Muscle of arm (tissue), 12 donors: ENCODE results near the gene SOX8. TPM values are rescaled to one million over a fixed set of nuclear protein-coding genes. Genes with fewer than 3 reads are reported as not detected.

Experiments
- DNase-seq: peaks from one replicate; pipeline ENCODE4 v3.0.0-alpha.2; 2013
- polyA plus RNA-seq, 12 donors: library from polyadenylated mRNA; unstranded; fragments of 120-200 nt; gene quantifications; one replicate each; pipeline ENCODE4 v1.2.1, GENCODE V29; 2013; ENCODE audit not compliant: insufficient read length in 12 of 12

Gene SOX8
- polyA plus RNA-seq, 12 donors = 17.1 to 40.3 (median 30.6) TPM; not detected in 1

- DNase-seq = no peak
These were observed 4.3 kb downstream of the SOX8 start for GRCh38 chr16:985646-986400.

- no peak for DNase-seq
These were observed 4.8 kb downstream of the SOX8 start for GRCh38 chr16:986411-986810.

DNA sequence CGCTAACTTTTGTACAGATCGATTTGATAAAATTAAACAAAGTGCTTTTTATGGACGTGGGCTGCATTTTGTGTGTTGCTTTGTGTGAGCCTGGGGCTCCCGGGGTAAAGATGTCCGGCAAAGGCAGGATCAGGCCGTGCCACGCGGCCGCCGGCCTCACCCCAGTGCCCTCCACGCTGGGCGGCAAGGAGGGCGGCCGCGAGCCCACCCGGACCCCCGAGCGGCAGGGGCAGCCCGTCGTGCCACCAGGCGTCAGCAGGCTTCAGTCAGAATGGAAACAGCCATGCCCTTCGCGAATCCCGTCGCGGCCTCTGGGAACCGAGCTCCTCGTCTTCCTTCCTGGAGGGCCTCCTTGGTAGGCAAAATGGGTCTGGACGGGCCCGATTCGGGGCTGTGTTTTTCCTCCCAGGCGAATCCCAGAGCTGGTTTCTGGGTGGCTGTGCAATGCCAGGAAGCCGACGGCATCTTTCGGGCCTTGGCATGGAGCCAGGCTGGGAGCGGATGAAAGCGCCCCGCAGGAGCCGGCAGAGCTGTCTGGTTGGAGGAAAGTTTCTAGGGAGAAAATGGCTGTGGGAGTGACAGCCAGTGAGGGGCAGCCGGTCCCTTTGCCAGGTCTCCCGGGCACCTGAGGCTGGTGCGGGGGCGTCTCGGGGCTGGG lies 5.5 kb downstream of the SOX8 start:
- DNase-seq = no peak

- no peak for DNase-seq
These were observed 6.3 kb downstream of the SOX8 start for GRCh38 chr16:987906-988305.

DNA sequence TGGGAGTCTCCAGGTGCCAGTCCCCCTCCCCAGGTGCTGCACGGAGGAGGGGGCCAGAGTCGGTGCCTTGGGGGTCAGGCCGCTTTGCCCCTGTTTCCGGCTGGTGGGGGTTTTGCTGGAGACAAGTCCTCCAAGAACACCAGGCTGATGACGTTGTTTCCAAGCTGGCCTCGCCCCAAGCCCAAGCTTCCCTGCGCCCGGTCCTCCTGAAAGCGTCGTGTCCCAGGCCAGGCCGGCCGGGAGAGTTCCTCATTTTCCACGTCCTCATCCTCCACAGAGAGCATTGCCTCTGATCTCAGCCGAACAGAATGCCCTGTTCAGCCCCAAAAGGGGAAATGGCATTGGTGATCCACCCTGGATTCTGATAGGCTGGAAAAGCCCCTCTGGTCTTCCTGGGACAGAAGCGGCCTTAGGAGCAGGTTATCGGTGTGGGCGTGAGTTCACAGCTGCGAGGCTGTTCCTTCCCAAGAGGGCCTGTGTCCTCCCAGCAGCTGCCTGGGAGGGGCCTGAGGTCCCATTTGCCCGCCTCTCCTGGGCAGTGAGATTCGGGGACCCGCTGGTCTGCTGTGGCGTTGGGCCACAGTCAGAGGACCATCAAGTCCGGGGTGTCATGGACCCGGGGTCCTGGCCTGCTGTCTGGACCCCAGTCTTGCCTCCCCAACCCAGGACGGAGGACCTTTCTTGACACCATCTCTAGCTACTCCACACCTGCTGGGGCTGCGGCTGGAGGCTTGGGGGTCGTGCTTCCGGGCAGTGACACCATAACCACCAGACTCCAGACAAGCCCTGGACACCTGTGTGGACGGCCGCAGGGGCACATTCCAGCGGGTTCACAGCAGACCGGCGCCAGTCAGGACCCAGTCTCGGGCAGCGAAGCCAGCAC lies 7.1 kb downstream of the SOX8 start:
- DNase-seq = no peak

GRCh38 chr16:989354-989814 lies 7.8 kb downstream of the SOX8 start:
- DNase-seq = no peak

DNA sequence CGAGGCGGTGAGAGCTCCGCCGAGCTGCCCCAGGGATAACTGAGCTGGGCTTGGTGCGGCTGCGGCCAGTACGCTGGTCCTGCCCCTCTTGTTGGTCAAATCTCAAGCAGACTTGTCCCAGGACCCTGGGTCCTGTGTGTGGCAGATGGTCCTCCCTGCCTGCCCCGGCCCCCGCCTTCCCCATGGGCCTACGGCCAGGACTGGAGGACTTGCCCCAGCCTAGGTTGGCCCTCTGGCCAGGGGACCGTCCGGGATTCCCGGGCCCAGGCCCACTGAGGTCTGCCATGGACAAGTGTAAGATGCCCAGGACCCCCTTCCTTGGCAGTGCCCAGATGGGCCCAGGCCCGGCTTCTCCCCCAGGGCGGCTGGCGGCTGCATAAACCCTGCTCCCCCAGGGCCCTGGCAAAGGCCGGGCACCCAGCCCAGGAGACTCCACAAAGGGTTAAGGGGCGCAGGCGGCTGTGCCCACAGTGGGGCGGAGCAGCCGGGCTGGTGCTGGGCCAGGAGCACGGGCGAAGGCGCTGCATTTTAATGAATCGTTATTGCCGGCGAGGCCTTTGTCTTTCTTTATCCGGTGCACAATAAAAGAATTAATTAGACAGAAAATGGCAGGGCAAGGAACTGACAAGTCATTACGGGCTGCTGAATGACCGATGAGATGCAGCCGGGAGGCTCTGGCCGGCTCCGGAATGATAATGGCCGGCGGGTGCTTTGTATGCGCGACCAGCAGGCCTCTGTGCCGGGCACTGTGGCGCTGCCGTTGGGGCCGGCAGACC lies 9.1 kb downstream of the SOX8 start:
- no peak for DNase-seq

DNA sequence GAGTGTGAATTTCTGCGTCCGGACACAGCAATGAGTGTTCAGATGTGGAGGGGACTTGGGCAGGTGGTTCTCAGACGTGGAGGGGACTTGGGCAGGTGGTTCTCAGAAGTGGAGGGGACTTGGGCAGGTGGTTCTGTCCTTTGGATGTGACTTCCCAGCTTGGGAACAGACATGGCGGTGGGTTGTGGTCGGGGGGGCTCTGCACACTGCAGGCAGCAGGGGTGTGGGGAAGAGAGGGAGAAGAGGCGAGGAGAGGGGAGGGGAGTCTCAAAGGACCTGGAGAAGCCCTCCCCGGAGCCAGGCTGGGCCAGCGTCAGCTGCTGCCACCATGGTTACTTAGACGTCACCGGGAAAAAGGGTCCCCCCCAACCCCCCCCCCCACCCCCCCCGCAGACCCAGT lies 9.8 kb downstream of the SOX8 start:
- DNase-seq = no peak

- DNase-seq = no peak
These were observed 10.2 kb downstream of the SOX8 start for GRCh38 chr16:991773-992172.

DNA sequence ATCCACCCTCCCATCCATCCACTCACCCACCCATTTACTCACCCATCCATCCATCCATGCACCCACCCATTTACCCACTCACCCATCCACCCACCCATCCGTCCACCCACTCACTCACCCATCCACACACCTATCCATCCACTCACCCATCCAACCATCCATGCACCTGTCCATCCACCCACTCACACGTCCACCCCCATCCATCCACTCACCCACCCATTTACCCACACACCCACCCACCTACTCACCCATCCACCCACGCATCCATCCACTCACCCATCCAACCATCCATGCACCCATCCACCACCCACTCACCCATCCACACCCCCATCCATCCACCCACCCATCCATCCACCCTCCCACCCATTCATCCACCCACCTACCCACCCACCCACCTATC lies 12.2 kb downstream of the SOX8 start:
- DNase-seq = no peak

DNA sequence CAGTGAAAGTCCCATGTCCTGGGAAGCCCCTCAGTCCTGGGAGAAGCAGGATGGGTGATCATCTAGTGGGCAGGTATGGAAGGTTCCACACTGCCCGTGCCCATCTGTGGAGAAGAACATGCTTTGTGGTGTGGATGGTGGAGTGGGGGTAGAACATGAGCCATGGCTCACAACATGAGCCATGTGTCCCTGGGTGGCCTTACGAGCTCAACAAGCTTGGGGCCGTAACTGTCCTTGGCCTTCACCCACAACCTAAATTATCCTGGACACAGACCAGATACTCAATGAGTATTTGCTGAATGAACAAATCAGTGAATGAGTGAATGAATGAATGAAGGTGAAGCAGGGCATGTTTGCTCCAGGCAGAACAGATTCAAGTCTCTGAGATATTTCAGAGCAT lies 13.5 kb downstream of the SOX8 start:
- no peak for DNase-seq

- no peak for DNase-seq
These were observed 14.2 kb downstream of the SOX8 start for GRCh38 chr16:995783-996182.

DNA sequence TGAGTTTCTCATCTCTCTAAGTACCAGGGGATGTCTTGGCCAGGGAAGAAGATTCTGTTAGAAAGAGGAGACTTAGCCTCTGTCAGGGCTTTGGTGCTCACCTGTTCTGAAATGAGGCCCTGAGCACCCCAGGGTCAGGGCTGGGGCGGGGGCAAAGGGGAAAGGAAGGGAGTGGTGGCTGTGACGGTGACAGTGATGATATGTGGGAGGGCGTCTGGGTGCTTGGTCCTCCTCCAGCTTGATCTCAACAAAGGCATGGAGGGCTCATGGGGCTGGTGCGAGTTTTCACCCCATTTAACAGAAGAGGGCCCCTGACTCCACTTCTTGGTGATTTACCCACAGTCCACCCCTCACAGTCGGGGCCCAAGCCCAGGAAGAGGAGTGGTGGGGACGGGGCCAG lies 15.1 kb downstream of the SOX8 start:
- DNase-seq = no peak

DNA sequence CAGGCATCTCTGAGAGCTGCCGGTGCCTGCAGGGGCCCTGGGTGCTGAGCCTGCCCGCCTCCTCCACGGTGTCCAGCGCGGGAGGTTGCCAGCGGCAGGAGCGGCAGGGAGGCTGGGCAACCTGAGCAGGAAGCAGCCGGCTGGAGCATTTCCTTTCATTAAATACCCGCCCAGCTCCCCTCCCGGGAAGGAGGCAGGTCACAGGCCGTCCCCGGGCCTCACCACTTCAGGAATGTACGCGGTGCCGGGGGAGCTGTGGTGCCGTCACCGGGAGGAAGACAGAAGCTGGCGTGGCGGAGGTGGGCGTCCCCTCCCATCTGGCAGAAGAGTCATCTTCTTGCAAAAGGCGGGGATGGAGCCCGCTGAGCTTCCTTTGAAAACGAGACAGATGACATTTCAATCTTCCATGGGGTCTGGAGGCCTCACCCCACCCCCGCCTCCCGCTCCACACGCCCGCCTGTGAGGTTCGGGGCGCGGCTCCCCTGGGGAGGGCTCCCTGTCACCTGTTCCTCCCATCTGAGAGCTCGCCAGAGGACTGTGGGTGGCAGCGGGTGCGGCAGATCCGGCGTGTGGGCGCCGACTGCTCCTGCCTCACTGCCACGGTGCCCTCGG lies 16.0 kb downstream of the SOX8 start:
- no peak for DNase-seq

DNA sequence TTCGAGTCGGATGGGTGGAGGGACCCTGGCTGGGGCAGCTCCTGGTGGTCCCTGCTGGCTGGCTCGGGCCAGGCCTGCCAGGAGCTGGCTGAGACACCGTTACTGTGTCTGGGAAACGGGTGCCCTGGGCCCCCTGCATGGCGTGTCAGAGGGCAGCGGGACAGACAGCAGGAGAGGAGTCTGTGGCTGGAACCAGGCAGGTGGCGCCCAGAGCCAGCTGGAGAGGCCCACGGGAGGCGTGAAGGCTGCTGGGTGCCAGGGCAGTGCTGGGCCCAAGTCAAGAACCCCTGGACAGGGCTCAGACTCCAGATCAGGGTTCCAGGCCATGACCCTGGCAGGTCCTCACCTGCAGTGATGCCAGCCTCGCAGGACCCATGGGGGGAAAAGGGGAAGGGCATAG lies 16.6 kb downstream of the SOX8 start:
- DNase-seq = no peak

- no peak for DNase-seq
These were observed 17.0 kb downstream of the SOX8 start for GRCh38 chr16:998615-999014.

DNA sequence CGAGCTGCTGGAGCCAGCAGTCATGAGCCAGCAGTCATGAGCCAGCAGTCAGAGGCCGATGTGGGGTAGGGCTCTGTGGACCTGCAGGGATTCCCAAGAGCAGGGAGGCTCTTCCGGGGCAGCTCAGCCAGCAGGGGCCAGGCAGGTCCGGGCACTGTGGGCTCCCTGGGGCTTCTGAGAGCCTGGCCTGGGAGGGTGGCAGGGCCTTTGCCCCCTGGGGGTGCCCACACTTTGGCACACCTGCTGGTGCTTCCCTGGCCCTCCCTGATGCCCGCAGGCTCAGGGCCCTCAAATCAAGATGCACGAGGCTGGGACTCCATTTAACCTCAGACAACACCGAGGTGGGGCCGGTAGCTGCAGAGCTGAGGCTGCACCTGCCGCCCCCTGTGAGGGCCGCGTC lies 18.1 kb downstream of the SOX8 start:
- DNase-seq = no peak

DNA sequence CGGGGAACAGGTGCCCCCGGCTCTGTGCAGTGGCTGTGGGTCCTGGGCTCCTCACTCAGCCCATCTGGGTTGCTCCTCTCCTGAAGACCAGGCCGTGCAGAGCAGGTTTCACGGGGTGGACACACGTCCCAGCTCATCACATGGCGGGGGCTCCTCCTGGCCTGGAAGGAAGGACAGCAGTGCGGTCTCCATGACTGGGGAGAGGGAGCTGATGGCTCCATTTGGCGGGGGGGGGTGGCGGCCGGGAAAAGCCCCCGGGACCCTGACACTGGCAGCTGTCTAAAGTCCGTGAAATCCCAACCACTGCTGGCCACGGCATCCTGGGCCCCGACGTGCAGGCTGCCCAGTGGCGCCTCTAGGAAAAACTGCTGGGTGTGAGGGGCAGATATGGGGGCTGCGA lies 19.0 kb downstream of the SOX8 start:
- DNase-seq = no peak

- DNase-seq = no peak
These were observed 19.5 kb downstream of the SOX8 start for GRCh38 chr16:1001096-1001495.

DNA sequence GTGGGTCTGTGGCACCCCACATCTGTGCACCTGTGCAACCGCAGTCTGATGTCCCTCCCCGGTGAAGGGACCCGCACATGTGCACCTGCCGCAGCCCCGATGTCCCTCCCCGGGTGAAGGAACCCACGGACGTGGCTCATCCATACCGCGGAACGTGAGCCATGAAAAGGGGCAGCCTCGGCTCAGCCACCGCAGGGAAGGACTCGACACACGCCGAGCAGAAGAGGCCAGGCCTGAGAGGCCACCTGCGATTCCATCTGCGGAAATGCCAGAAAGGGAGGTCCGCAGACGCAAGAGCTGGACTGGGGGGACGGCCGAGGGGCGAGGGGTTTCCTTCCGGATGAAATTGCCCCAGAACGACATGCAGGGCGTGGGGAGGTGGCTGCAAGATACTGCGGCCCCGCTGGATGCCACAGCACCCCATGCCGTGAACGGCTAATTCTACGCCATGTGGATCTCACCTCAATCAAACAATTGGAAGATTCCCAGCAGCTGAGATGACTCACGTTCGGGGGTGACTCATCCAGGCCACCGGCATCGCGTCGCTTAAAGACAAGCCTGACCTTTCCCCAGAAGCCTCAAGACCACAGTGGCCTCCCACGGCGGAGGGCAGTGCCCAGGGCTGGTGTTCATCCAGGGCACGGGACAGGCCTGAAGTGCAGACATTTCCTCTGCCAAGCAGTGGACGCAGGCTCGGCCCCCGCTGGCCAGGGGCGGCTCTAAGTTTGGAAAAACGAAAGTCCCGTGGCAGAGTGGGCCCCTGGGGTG lies 21.0 kb downstream of the SOX8 start:
- no peak for DNase-seq
